IMR-90 (cell line): Measurements from ENCODE around the gene CAV3. TPM values are rescaled to one million over a fixed set of nuclear protein-coding genes. Genes with fewer than 3 reads are reported as not detected.
A peak's percentile ranks its signal among the peaks of the same experiment; 100 is the strongest.

ENCODE experiments used
- ATAC-seq: fragments of 200-7000 bp; cut with Tn5 transposase; 2 replicates; pipeline ENCODE4 v1.9.1; 2020; ENCODE audit warnings: low read depth, mild to moderate bottlenecking, moderate library complexity
- BruUV-seq: library from RNA; stranded (reverse); fragments of 400-500 nt; replicated peaks from 2 replicates; lab custom pipeline; 2021; lab: Mats Ljungman, UMichigan
- CTCF ChIA-PET: fragments of 300-600 bp; formaldehyde crosslinking; extraction: SDS; loops from one replicate; lab custom pipeline; 2021; ENCODE audit warnings: antibody characterized with exemption; lab: Yijun Ruan, JAX
- POLR2A ChIA-PET: fragments of 300-600 bp; sonication (Branson Sonifier 250); formaldehyde crosslinking; loops from one replicate; lab custom pipeline; 2022; ENCODE audit warnings: antibody characterized with exemption; ENCODE audit not compliant: unreplicated experiment; lab: Charles Lee
- DNase-seq: peaks from one replicate; pipeline ENCODE4 v3.0.0; 2013
- H2AFZ ChIP-seq: replicated peaks from 2 replicates; pipeline ENCODE3; 2013; ENCODE audit warnings: low read length, mild to moderate bottlenecking; ENCODE audit not compliant: poor library complexity
- H2AK5ac ChIP-seq: 2 replicates; pipeline ENCODE4 v1.6.1; 2013; ENCODE audit warnings: low read depth, low read length, inconsistent platforms
- H2AK9ac ChIP-seq: replicated peaks from 2 replicates; pipeline ENCODE3; 2013; ENCODE audit warnings: mild to moderate bottlenecking, low read depth, low read length, moderate library complexity; ENCODE audit not compliant: poor library complexity
- H2BK120ac ChIP-seq: 2 replicates; pipeline ENCODE4 v1.6.1; 2013; ENCODE audit warnings: low read depth, low read length, inconsistent platforms
- H2BK15ac ChIP-seq: 3 replicates; pipeline ENCODE4 v1.6.1; 2013; ENCODE audit warnings: low read depth, low read length, inconsistent platforms
- H2BK20ac ChIP-seq: 2 replicates; pipeline ENCODE4 v1.6.1; 2013; ENCODE audit warnings: low read depth, mild to moderate bottlenecking, inconsistent platforms, low read length, moderate library complexity
- H2BK5ac ChIP-seq: 2 replicates; pipeline ENCODE4 v1.6.1; 2013; ENCODE audit warnings: mild to moderate bottlenecking, low read depth, low read length, inconsistent platforms; ENCODE audit not compliant: poor library complexity, severe bottlenecking
- H3K14ac ChIP-seq: replicated peaks from 2 replicates; pipeline ENCODE4 v1.6.1; 2013; ENCODE audit warnings: low read depth, low read length, inconsistent platforms
- H3K18ac ChIP-seq: 2 replicates; pipeline ENCODE4 v1.6.1; 2013; ENCODE audit warnings: low read depth, low read length, control low read depth
- H3K23ac ChIP-seq: 2 replicates; pipeline ENCODE4 v1.6.1; 2013; ENCODE audit warnings: low read depth, low read length, inconsistent platforms
- H3K27ac ChIP-seq: 2 replicates; pipeline ENCODE4 v1.5.1; 2013; ENCODE audit warnings: mild to moderate bottlenecking, control low read depth, low read length; ENCODE audit not compliant: insufficient read depth
- H3K27me3 ChIP-seq: 2 replicates; pipeline ENCODE4 v1.6.1; 2013; ENCODE audit warnings: low read length; ENCODE audit not compliant: control insufficient read depth, insufficient read depth
- H3K36me3 ChIP-seq: 2 replicates; pipeline ENCODE4 v1.6.1; 2013; ENCODE audit warnings: low read length, mixed read lengths; ENCODE audit not compliant: control insufficient read depth, insufficient read depth
- H3K4ac ChIP-seq: 2 replicates; pipeline ENCODE4 v1.6.1; 2013; ENCODE audit warnings: low read depth, low read length, inconsistent platforms
- H3K4me1 ChIP-seq: 2 replicates; pipeline ENCODE4 v1.6.1; 2013; ENCODE audit warnings: low read length, mixed read lengths; ENCODE audit not compliant: control insufficient read depth, insufficient read depth
- H3K4me2 ChIP-seq: 2 replicates; pipeline ENCODE4 v1.6.1; 2013; ENCODE audit warnings: low read depth, mild to moderate bottlenecking, control low read depth, low read length, moderate library complexity
- H3K4me3 ChIP-seq: 2 replicates; pipeline ENCODE4 v1.5.1; 2013; ENCODE audit warnings: low read depth, mild to moderate bottlenecking, control low read depth, low read length, moderate library complexity; ENCODE audit not compliant: insufficient read depth
- H3K56ac ChIP-seq: 2 replicates; pipeline ENCODE4 v1.6.1; 2013; ENCODE audit warnings: low read length, inconsistent platforms; ENCODE audit not compliant: insufficient read depth; ENCODE audit errors: extremely low read depth
- H3K79me1 ChIP-seq, 2 experiments: 2 replicates each; pipeline ENCODE4 v1.6.1; 2013; ENCODE audit warnings: low read length in 2 of 2, inconsistent platforms in 1 of 2, low read depth in 1 of 2
- H3K9ac ChIP-seq: 2 replicates; pipeline ENCODE4 v1.6.1; 2013; ENCODE audit warnings: low read depth, low read length, control low read depth
- H3K9me1 ChIP-seq: 2 replicates; pipeline ENCODE4 v1.6.1; 2013; ENCODE audit warnings: low read length, inconsistent platforms; ENCODE audit not compliant: insufficient read depth
- H3K9me3 ChIP-seq: 2 replicates; pipeline ENCODE4 v1.6.1; 2013; ENCODE audit warnings: low read length; ENCODE audit not compliant: control insufficient read depth, insufficient read depth
- H4K20me1 ChIP-seq: 2 replicates; pipeline ENCODE4 v1.6.1; 2013; ENCODE audit warnings: low read length, inconsistent platforms; ENCODE audit not compliant: insufficient read depth
- H4K5ac ChIP-seq: 2 replicates; pipeline ENCODE4 v1.6.1; 2013; ENCODE audit warnings: mild to moderate bottlenecking, low read depth, low read length, control low read depth
- H4K8ac ChIP-seq, 2 experiments: 2 replicates each; pipeline ENCODE4 v1.6.1; 2013; ENCODE audit warnings: low read depth in 2 of 2, low read length in 2 of 2, control low read depth in 1 of 2, inconsistent platforms in 1 of 2
- H4K91ac ChIP-seq: 2 replicates; pipeline ENCODE4 v1.6.1; 2013; ENCODE audit warnings: low read depth, low read length, inconsistent platforms; ENCODE audit not compliant: insufficient read depth
- CHD1 ChIP-seq: IDR thresholded peaks from 2 replicates; pipeline ENCODE4 v1.6.1; 2012; ENCODE audit warnings: low read depth, low read length, improper control_type of control experiment
- FOS ChIP-seq: fragments of 150-350 bp; IDR thresholded peaks from 2 replicates; pipeline ENCODE4 v1.6.1; 2016; ENCODE audit warnings: low read depth, low read length
- MAZ ChIP-seq: IDR thresholded peaks from 2 replicates; pipeline ENCODE4 v1.6.1; 2012; ENCODE audit warnings: low read depth, mild to moderate bottlenecking, low read length, improper control_type of control experiment, moderate library complexity, borderline replicate concordance
- NFE2L2 ChIP-seq: fragments of 150-350 bp; IDR thresholded peaks from 2 replicates; pipeline ENCODE4 v1.6.1; 2016; ENCODE audit warnings: low read depth, mild to moderate bottlenecking, low read length
- POLR2A ChIP-seq: IDR thresholded peaks from 2 replicates; pipeline ENCODE4 v1.6.1; 2012; ENCODE audit warnings: mild to moderate bottlenecking, low read depth, low read length
- RAD21 ChIP-seq: IDR thresholded peaks from 2 replicates; pipeline ENCODE4 v1.6.1; 2012; ENCODE audit warnings: low read length, improper control_type of control experiment
- RFX5 ChIP-seq: IDR thresholded peaks from 2 replicates; pipeline ENCODE4 v1.8.0; 2012; ENCODE audit warnings: low read depth, mild to moderate bottlenecking, low read length, moderate library complexity
- WGBS, 2 experiments: methylation state at CpG; one replicate each; pipeline versions ENCODE4 v1.1.5 to v1.1.7; 2013; ENCODE audit warnings: missing lambda C conversion rate in 2 of 2; ENCODE audit not compliant: insufficient read length in 1 of 2; ENCODE audit errors: extremely low coverage in 2 of 2; 5-methylcytosine and 5-hydroxymethylcytosine counted together
- dilution Hi-C: fragments of 300-500 bp; cut with HindIII; formaldehyde crosslinking; loops from one replicate; pipeline ENCODE4 v1.14.3; 2018; ENCODE audit warnings: low sequenced_read_pairs; ENCODE audit not compliant: unreplicated experiment
- in situ Hi-C: fragments of 300-500 bp; cut with MboI; formaldehyde crosslinking; loops from 3 replicates; pipeline ENCODE4 v1.14.3; 2019; ENCODE audit warnings: low sequenced_read_pairs, inconsistent platforms, mixed read lengths
- intact Hi-C: fragments of 100-400 bp; cut with micrococcal nuclease; formaldehyde crosslinking; loops from 2 replicates; pipeline ENCODE4 v1.10.0; 2022
- polyA plus RNA-seq, 3 experiments: library from polyadenylated mRNA; depleted of rRNA; stranded (reverse); fragments of >200 nt; gene quantifications; 2 replicates each; pipeline ENCODE4 v1.2.3, GENCODE V29; 2012; ENCODE audit warnings: low replicate concordance in 1 of 3
- total RNA-seq: library from RNA; depleted of rRNA; stranded (reverse); fragments of >200 nt; gene quantifications from 2 replicates; pipeline ENCODE4 v1.2.3, GENCODE V29; 2012

The CAV3 gene
- total and polyA plus RNA-seq, 2 of the 4 experiments (the other 2 are of a cell fraction) = 0.17 to 0.36 TPM

- H2AK9ac ChIP-seq = peak overlapping the region; percentile 44
- H3K4me2 ChIP-seq = no peak overlapping the region
- H3K79me1 ChIP-seq = no peaks in the 10 kb centered on the region
- intact Hi-C loops (no loop called here), in situ Hi-C loops (no loop called here), dilution Hi-C loops (no loop called here)
- no TSS peak for BruUV-seq
- no peaks in the 10 kb centered on the region; the same call in 1 of the 2 replicates for H4K20me1 ChIP-seq
- ATAC-seq (no peak), DNase-seq (no peak)
- H3K23ac ChIP-seq = no peak overlapping the region
- no peak overlapping the region for H2BK20ac ChIP-seq
- no peak overlapping the region for H3K27ac ChIP-seq
- no peak overlapping the region for H3K4ac ChIP-seq
- peaks cover 6% of the 10 kb centered on the region for H3K27me3 ChIP-seq
- CTCF ChIA-PET = no interaction called here
- TF ChIP-seq RFX5 = no peak
- TF ChIP-seq NFE2L2 = no peak
- TF ChIP-seq MAZ = no peak
- TF ChIP-seq RAD21 = no peak
- no peak for TF ChIP-seq CHD1
- no peak for TF ChIP-seq POLR2A
- TF ChIP-seq FOS = no peak
- H3K9me1 ChIP-seq = no peaks in the 10 kb centered on the region
- no peak overlapping the region for H2AFZ ChIP-seq
- H3K9me3 ChIP-seq = peaks cover 7% of the 10 kb centered on the region
- no peak overlapping the region for H3K14ac ChIP-seq
- WGBS, 2 experiments = 80% methylated on average over 2 of the region's 8 CpGs; no CpG with 5 or more reads in 1 of the 2 experiments
- H4K91ac ChIP-seq = no peak overlapping the region
- POLR2A ChIA-PET = no interaction called here
- H3K4me3 ChIP-seq = no peak overlapping the region
- no peaks in the 10 kb centered on the region for H3K4me1 ChIP-seq
- H4K5ac ChIP-seq = no peak overlapping the region
- no peak overlapping the region for H4K8ac ChIP-seq
- no peaks in the 10 kb centered on the region for H3K36me3 ChIP-seq
- no peak overlapping the region for H2BK15ac ChIP-seq
- H2BK5ac ChIP-seq = no peak overlapping the region
- no peak overlapping the region for H3K56ac ChIP-seq
- H3K9ac ChIP-seq = no peak overlapping the region
- H3K18ac ChIP-seq = no peak overlapping the region
- H2BK120ac ChIP-seq = no peak overlapping the region
- H2AK5ac ChIP-seq = no peak overlapping the region
Measured at GRCh38 chr3:8709801-8710507, 23.6 kb upstream of the CAV3 start.
